Neural cell (in vitro differentiated cells): ENCODE results near the gene SLC27A2. TPM values are rescaled to one million over a fixed set of nuclear protein-coding genes. Genes with fewer than 3 reads are reported as not detected.

Source experiments
- H2AFZ ChIP-seq: fragments of 200-600, 300-800 bp; sonication (generic), shearing (Covaris generic); 2 replicates; pipeline ENCODE4 v1.6.0; 2014; ENCODE audit warnings: low read depth, mild to moderate bottlenecking, antibody characterized with exemption, low read length, moderate library complexity
- H3F3A ChIP-seq: fragments of 200-600 bp; shearing (Covaris generic); 2 replicates; pipeline ENCODE4 v1.6.1; 2016; ENCODE audit warnings: mild to moderate bottlenecking, moderate library complexity, mixed read lengths, antibody characterized with exemption, low read length; ENCODE audit not compliant: insufficient read depth, poor library complexity, severe bottlenecking
- H3K27ac ChIP-seq: fragments of 200-600, 300-800 bp; sonication (generic), shearing (Covaris generic); 2 replicates; pipeline ENCODE4 v1.5.1; 2014; ENCODE audit warnings: mild to moderate bottlenecking, low read length, moderate library complexity
- H3K27me3 ChIP-seq: fragments of 300-800, 200-600 bp; sonication (generic), shearing (Covaris generic); 2 replicates; pipeline ENCODE4 v1.6.0; 2014; ENCODE audit warnings: mild to moderate bottlenecking, low read depth, low read length, moderate library complexity; ENCODE audit not compliant: insufficient read depth
- H3K36me3 ChIP-seq: fragments of 300-800, 200-600 bp; sonication (generic), shearing (Covaris generic); 2 replicates; pipeline ENCODE4 v1.5.1; 2014; ENCODE audit warnings: mild to moderate bottlenecking, antibody characterized with exemption, low read length, moderate library complexity; ENCODE audit not compliant: insufficient read depth
- H3K4me2 ChIP-seq: fragments of 300-800, 200-600 bp; sonication (generic), shearing (Covaris generic); 2 replicates; pipeline ENCODE4 v1.6.0; 2014; ENCODE audit warnings: mild to moderate bottlenecking, low read length
- H3K4me3 ChIP-seq: fragments of 300-800, 200-600 bp; sonication (generic), shearing (Covaris generic); 2 replicates; pipeline ENCODE4 v1.5.1; 2014; ENCODE audit warnings: mild to moderate bottlenecking, low read length, moderate library complexity
- H3K79me2 ChIP-seq: fragments of 200-600 bp; shearing (Covaris generic); replicated peaks from 2 replicates; pipeline ENCODE4 v1.6.0; 2014; ENCODE audit warnings: mild to moderate bottlenecking, low read length, moderate library complexity; ENCODE audit not compliant: insufficient read depth
- H3K9ac ChIP-seq: fragments of 300-800, 200-600 bp; sonication (generic), shearing (Covaris generic); 2 replicates; pipeline ENCODE4 v1.6.1; 2016; ENCODE audit warnings: mild to moderate bottlenecking, low read length, mixed read lengths
- H3K9me2 ChIP-seq: fragments of 200-600 bp; shearing (Covaris generic); 2 replicates; pipeline ENCODE4 v1.6.1; 2016; ENCODE audit warnings: mild to moderate bottlenecking, low read length, mixed read lengths; ENCODE audit not compliant: insufficient read depth
- H3K9me3 ChIP-seq: fragments of 200-600, 300-800 bp; sonication (generic), shearing (Covaris generic); 2 replicates; pipeline ENCODE4 v1.6.1; 2016; ENCODE audit warnings: mild to moderate bottlenecking, mixed run types, low read length, moderate library complexity, mixed read lengths
- H4K20me1 ChIP-seq: fragments of 200-600 bp; shearing (Covaris generic); 2 replicates; pipeline ENCODE4 v1.6.1; 2016; ENCODE audit warnings: mild to moderate bottlenecking, mixed run types; ENCODE audit not compliant: insufficient read depth
- CTCF ChIP-seq: fragments of 450-650 bp; IDR thresholded peaks from 2 replicates; pipeline ENCODE4 v1.5.1; 2014; ENCODE audit warnings: antibody characterized with exemption, mild to moderate bottlenecking, moderate library complexity; ENCODE audit not compliant: poor library complexity, severe bottlenecking
- EP300 ChIP-seq: fragments of 450-650 bp; conservative IDR thresholded peaks from 2 replicates; pipeline ENCODE4 v1.6.1; 2014; ENCODE audit warnings: antibody characterized with exemption, mild to moderate bottlenecking, moderate library complexity; ENCODE audit not compliant: poor library complexity, severe bottlenecking
- EZH2 ChIP-seq: fragments of 200-600, 300-800 bp; shearing (Covaris generic), sonication (generic); IDR thresholded peaks from 2 replicates; pipeline ENCODE4 v1.6.1; 2014; ENCODE audit warnings: antibody characterized with exemption, low read length, borderline replicate concordance, mild to moderate bottlenecking; ENCODE audit not compliant: insufficient read depth, poor library complexity, severe bottlenecking
- MXI1 ChIP-seq: fragments of 450-650 bp; conservative IDR thresholded peaks from 2 replicates; pipeline ENCODE4 v1.6.1; 2014; ENCODE audit warnings: antibody characterized with exemption, mild to moderate bottlenecking; ENCODE audit not compliant: poor library complexity, severe bottlenecking
- POLR2AphosphoS5 ChIP-seq: IDR thresholded peaks from 2 replicates; pipeline ENCODE4 v1.6.1; 2012
- RAD21 ChIP-seq: fragments of 450-650 bp; conservative IDR thresholded peaks from 2 replicates; pipeline ENCODE4 v1.6.1; 2014; ENCODE audit warnings: antibody characterized with exemption, mild to moderate bottlenecking, moderate library complexity
- REST ChIP-seq: IDR thresholded peaks from 2 replicates; pipeline ENCODE4 v1.6.1; 2012; ENCODE audit warnings: borderline replicate concordance
- SMC3 ChIP-seq: fragments of 450-650 bp; conservative IDR thresholded peaks from 2 replicates; pipeline ENCODE4 v1.6.1; 2014; ENCODE audit warnings: antibody characterized with exemption, mild to moderate bottlenecking, moderate library complexity; ENCODE audit not compliant: poor library complexity
- TAF1 ChIP-seq: IDR thresholded peaks from 2 replicates; pipeline ENCODE4 v1.6.1; 2012; ENCODE audit warnings: low read depth
- polyA plus RNA-seq: library from polyadenylated mRNA; depleted of rRNA; stranded (reverse); fragments of >200 nt; gene quantifications from 2 replicates; pipeline ENCODE4 v1.2.3, GENCODE V29; 2014

Gene SLC27A2
- polyA plus RNA-seq, 1 donor from 2014 or later: 3.5 TPM

- H3K27me3 ChIP-seq: no peaks in the 10 kb centered on the region
- H3K27ac ChIP-seq: no peak overlapping the region
- no peaks in the 10 kb centered on the region for H3K36me3 ChIP-seq
- H3K9me2 ChIP-seq: no peaks in the 10 kb centered on the region
- H3K4me3 ChIP-seq: no peak overlapping the region
- H3K9ac ChIP-seq: no peak overlapping the region
- TF ChIP-seq REST: no peak
- no peak for TF ChIP-seq EP300
- TF ChIP-seq RAD21: no peak
- TF ChIP-seq MXI1: no peak
- TF ChIP-seq EZH2: no peak
- TF ChIP-seq CTCF: no peak
- H3K4me2 ChIP-seq: no peak overlapping the region
- no peaks in the 10 kb centered on the region for H3F3A ChIP-seq
- H3K9me3 ChIP-seq: no peaks in the 10 kb centered on the region
- no peaks in the 10 kb centered on the region for H3K79me2 ChIP-seq
- no peaks in the 10 kb centered on the region for H4K20me1 ChIP-seq
- H2AFZ ChIP-seq: no peak overlapping the region
Observed at GRCh38 chr15:50137893-50138292, 44.1 kb upstream of the SLC27A2 start.

- Histone ChIP-seq H3K27ac (no peak overlapping the region), H3K27me3 (no peaks in the 10 kb centered on the region), H3F3A (no peaks in the 10 kb centered on the region), H3K36me3 (no peaks in the 10 kb centered on the region), H3K9ac (no peak overlapping the region), H4K20me1 (no peaks in the 10 kb centered on the region), H3K79me2 (no peaks in the 10 kb centered on the region), H2AFZ (no peak overlapping the region), H3K9me3 (no peaks in the 10 kb centered on the region), H3K4me3 (no peak overlapping the region), H3K4me2 (no peak overlapping the region), H3K9me2 (no peaks in the 10 kb centered on the region)
- TF ChIP-seq EZH2: no peak
- TF ChIP-seq RAD21: peak; percentile 39
- no peak for TF ChIP-seq POLR2AphosphoS5
- no peak for TF ChIP-seq MXI1
- TF ChIP-seq EP300: peak; percentile 22
- TF ChIP-seq SMC3: peak; percentile 44
Observed at GRCh38 chr15:50138391-50138790, 43.6 kb upstream of the SLC27A2 start.

GRCh38 chr15:50140098-50140497 is 41.9 kb upstream of the SLC27A2 start:
- H3K9me2 ChIP-seq: no peaks in the 10 kb centered on the region
- H3K9me3 ChIP-seq: no peaks in the 10 kb centered on the region
- H3K27me3 ChIP-seq: no peaks in the 10 kb centered on the region
- no peak overlapping the region for H3K9ac ChIP-seq
- TF ChIP-seq REST (no peak), CTCF (no peak), TAF1 (no peak), EZH2 (no peak)
- H2AFZ ChIP-seq: no peak overlapping the region
- no peak overlapping the region for H3K4me3 ChIP-seq
- no peaks in the 10 kb centered on the region for H3K79me2 ChIP-seq
- H3F3A ChIP-seq: no peaks in the 10 kb centered on the region
- no peak overlapping the region for H3K27ac ChIP-seq
- H3K36me3 ChIP-seq: no peaks in the 10 kb centered on the region
- no peak overlapping the region for H3K4me2 ChIP-seq
- no peaks in the 10 kb centered on the region for H4K20me1 ChIP-seq
